Heart left ventricle (tissue), 16 donors: ENCODE results near the gene IQSEC1. TPM values are rescaled to one million over a fixed set of nuclear protein-coding genes. Genes with fewer than 3 reads are reported as not detected.

Source experiments
- ATAC-seq, 4 donors: fragments of 200-7000 bp; cut with Tn5 transposase; one replicate each; pipeline ENCODE4 v1.9.1; 2020 to 2022; ENCODE audit warnings: moderate library complexity in 4 of 4, mild to moderate bottlenecking in 3 of 4, moderate number of reproducible peaks in 1 of 4
- DNase-seq, 5 donors: peaks; one replicate each; pipeline ENCODE4 v3.0.0-alpha.2; 2020
- H3K27ac ChIP-seq, 12 donors: fragments of 200-600 bp; sonication (generic) in 4 of 12; one replicate each; pipeline versions ENCODE4 v1.5.0 to v1.8.0; 2016 to 2022; ENCODE audit warnings: mild to moderate bottlenecking in 2 of 12
- H3K27me3 ChIP-seq, 9 donors: fragments of 200-600 bp; sonication (generic) in 2 of 9; one replicate each; pipeline versions ENCODE4 v1.5.1 to v1.8.0; 2016 to 2022; ENCODE audit warnings: mild to moderate bottlenecking in 3 of 9
- H3K36me3 ChIP-seq, 9 donors: fragments of 200-600 bp; sonication (generic) in 2 of 9; one replicate each; pipeline versions ENCODE4 v1.5.0 to v1.8.0; 2018 to 2022; ENCODE audit warnings: mild to moderate bottlenecking in 2 of 9
- H3K4me1 ChIP-seq, 12 donors: fragments of 200-600 bp; sonication (generic) in 4 of 12; one replicate each; pipeline versions ENCODE4 v1.5.0 to v1.8.0; 2016 to 2022; ENCODE audit warnings: mild to moderate bottlenecking in 3 of 12
- H3K4me3 ChIP-seq, 12 donors: fragments of 200-600 bp; sonication (generic) in 4 of 12; one replicate each; pipeline versions ENCODE4 v1.5.0 to v1.8.0; 2017 to 2022; ENCODE audit warnings: mild to moderate bottlenecking in 9 of 12, moderate library complexity in 4 of 12
- H3K9me3 ChIP-seq, 12 donors: fragments of 200-600 bp; sonication (generic) in 4 of 12; one replicate each; pipeline versions ENCODE4 v1.5.0 to v1.8.0; 2016 to 2022; ENCODE audit warnings: mild to moderate bottlenecking in 1 of 12
- CTCF ChIP-seq, 12 donors: fragments of 200-600 bp; sonication (generic) in 4 of 12; IDR thresholded peaks; one replicate each; pipeline versions ENCODE4 v1.5.0 to v1.8.0; 2018 to 2022; ENCODE audit warnings: antibody characterized with exemption in 12 of 12, mild to moderate bottlenecking in 5 of 12
- POLR2A ChIP-seq, 2 donors: fragments of 450-650 bp; IDR thresholded peaks; one replicate each; pipeline ENCODE4 v1.6.1; 2017; ENCODE audit warnings: antibody characterized with exemption in 2 of 2, mild to moderate bottlenecking in 2 of 2, moderate library complexity in 2 of 2
- WGBS, 4 donors: extraction: QIAGEN DNeasy Blood & Tissue Kit in 2 of 4; methylation state at CpG; one replicate each; pipeline versions ENCODE4 v1.1.5 to v1.1.7; 2013 to 2018; 5-methylcytosine and 5-hydroxymethylcytosine counted together
- intact Hi-C, 10 donors: fragments of 100-400 bp; cut with DNase I; formaldehyde crosslinking; loops; one replicate each; pipeline versions ENCODE4 v1.11.1 to v1.14.2; 2022
- polyA plus RNA-seq, 2 donors: library from polyadenylated mRNA; stranded (reverse); fragments of 200-250 nt; gene quantifications; one replicate each; pipeline ENCODE4 v1.2.3, GENCODE V29; 2013
- total RNA-seq, 9 donors: library from RNA; depleted of rRNA in 2 of 9; stranded (reverse); fragments of >200 nt in 2 of 9; fragmentation: NEBNext Ultra II Directional in 3 of 9; extraction: Animal tissue kit (Norgen Biotek cat#: 25700) in 3 of 9; gene quantifications; one replicate each; pipeline versions ENCODE4 v1.1.0 to v1.2.4, GENCODE V29; 2016 to 2023
- donor health status: ischemic (EF 13 %, LVEDD 7.1; RV severe dilation, severe dysfunction).
- donor health status: healthy with polysubstance abuse.
- donor health status: DM: no; HTN: yes; CAD: no.
- donor health status: DM: no; HTN: no; CAD: no.
- donor health status: ischemic (EF 25% LVEDD 6.9; RV normal size, moderate dysfunction).
- donor health status: ischemic (EF 25% LVEDD 5.7; RV mildly dilated, moderate dysfunction).
- donor health status: healthy.
- donor health status: DM: yes; HTN: yes; CAD: no.
- donor health status: ischemic (EF 35%, LVEDD 5.7; RV mildly dilated, moderate dysfunction).
- donor health status: nonischemic (EF 11% LVEDD 7.7; RV severe dilation, severe dysfunction).
- donor health status: DM: yes; HTN: yes; CAD: no.
- donor health status: PGD.
- donor health status: ischemic (EF 29% LVEDD 5.4; RV normal size, mild dysfunction).
- donor health status: nonischemic (EF 23%, LVEDD 6.1; RV moderate dilation, normal function).

The IQSEC1 gene
- total and polyA plus RNA-seq, 11 donors, result 28.8 to 79.1 (median 62.2) TPM

- ATAC-seq, result no peak
- Histone ChIP-seq H3K36me3 (peaks cover 0 to 3% (median 0%) of the 10 kb centered on the region in 9 donors), H3K4me3 (peak overlapping the region in 1 of 12 donors; percentile 8), H3K9me3 (no peaks in the 10 kb centered on the region), H3K27me3 (no peaks in the 10 kb centered on the region), H3K4me1 (peaks cover 0 to 100% (median 19%) of the 10 kb centered on the region in 12 donors), H3K27ac (peak overlapping the region in 1 of 12 donors; percentile 99)
- DNase-seq, result peak in 1 of 5 donors; percentile 24
- WGBS, 4 donors, result 68 to 80% (median 74%) methylated on average over 17 of the region's 17 CpGs
- intact Hi-C loops, result no loop called here
- TF ChIP-seq CTCF (IDR thresholded peaks at IDR 0.05) (no peak), POLR2A (IDR thresholded peaks at IDR 0.05) (no peak)
These were observed 64.9 kb downstream of the IQSEC1 start for GRCh38 chr3:13008155-13008995.

GRCh38 chr3:13007251-13007941, 65.8 kb downstream of the IQSEC1 start:
- Histone ChIP-seq H3K27me3 (no peaks in the 10 kb centered on the region), H3K4me3 (no peak overlapping the region), H3K27ac (peak overlapping the region in 2 of 12 donors; percentile 5 to 22), H3K36me3 (peaks cover 0 to 3% (median 0%) of the 10 kb centered on the region in 9 donors), H3K4me1 (peaks cover 0 to 100% (median 19%) of the 10 kb centered on the region in 12 donors), H3K9me3 (no peaks in the 10 kb centered on the region)
- ATAC-seq (no peak), DNase-seq (peak in 1 of 5 donors; percentile 46)
- intact Hi-C loops, result no loop called here
- WGBS, 4 donors, result 70 to 80% (median 78%) methylated on average over 14 to 16 of the region's 16 CpGs
- no peak for TF ChIP-seq POLR2A (IDR thresholded peaks at IDR 0.05)
- no peak for TF ChIP-seq CTCF (IDR thresholded peaks at IDR 0.05)

DNA sequence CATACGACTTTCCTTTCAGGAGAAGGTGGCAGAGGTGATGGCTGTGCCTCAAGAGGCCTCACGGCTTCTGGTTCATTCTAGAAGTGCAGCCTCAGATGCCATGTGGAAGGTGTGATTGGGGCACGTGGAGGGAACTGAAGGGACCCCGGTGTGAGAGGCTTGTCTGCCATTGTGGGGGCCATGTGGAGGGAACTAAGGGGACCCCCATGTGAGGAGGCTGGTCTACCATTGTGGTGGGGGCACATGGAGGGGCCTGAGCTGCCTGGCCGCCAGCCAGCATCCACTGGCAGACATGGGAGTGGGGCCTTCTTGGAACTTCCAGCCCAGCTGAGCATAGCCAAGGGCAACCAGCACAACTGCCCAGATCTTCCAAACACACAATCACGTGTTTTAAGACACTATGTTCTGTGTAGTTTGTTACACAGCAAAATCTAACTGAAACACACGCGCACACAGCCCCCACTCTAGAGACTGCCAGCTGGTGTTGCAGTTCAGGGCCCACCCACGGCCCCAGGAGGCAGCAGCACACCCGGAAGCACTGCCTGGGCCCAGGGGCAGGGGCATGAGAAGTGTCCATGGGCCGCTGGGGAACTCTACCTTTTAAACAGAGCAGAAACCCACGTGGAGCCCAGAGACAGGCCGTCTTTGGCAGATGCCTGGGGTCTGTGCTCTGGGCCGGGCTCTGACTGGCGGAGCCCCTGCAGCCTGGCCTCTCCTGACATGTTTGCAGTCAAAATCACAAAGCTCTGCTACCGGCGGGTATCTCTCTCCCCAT, 66.8 kb downstream of the IQSEC1 start:
- Histone ChIP-seq H3K27me3 (no peaks in the 10 kb centered on the region), H3K4me1 (peaks cover 0 to 100% (median 19%) of the 10 kb centered on the region in 12 donors), H3K36me3 (peaks cover 0 to 6% (median 0%) of the 10 kb centered on the region in 9 donors), H3K27ac (peak overlapping the region in 1 of 12 donors; percentile 22), H3K9me3 (no peaks in the 10 kb centered on the region), H3K4me3 (no peak overlapping the region)
- TF ChIP-seq POLR2A (IDR thresholded peaks at IDR 0.05), result no peak
- no peak for TF ChIP-seq CTCF (IDR thresholded peaks at IDR 0.05)
- intact Hi-C loops, result no loop called here
- DNase-seq (peak in 1 of 5 donors; percentile 47), ATAC-seq (no peak)
- whole genome bisulfite sequencing, 4 donors, result 87 to 94% (median 92%) methylated on average over 17 of the region's 17 CpGs
